ENCODE results near the gene KIN.
"Not testable (repeated sequence)": the region's sequence is repeated elsewhere in the genome, so short reads cannot be mapped to it uniquely, and the experiment has no call there.

The KIN gene

DNA sequence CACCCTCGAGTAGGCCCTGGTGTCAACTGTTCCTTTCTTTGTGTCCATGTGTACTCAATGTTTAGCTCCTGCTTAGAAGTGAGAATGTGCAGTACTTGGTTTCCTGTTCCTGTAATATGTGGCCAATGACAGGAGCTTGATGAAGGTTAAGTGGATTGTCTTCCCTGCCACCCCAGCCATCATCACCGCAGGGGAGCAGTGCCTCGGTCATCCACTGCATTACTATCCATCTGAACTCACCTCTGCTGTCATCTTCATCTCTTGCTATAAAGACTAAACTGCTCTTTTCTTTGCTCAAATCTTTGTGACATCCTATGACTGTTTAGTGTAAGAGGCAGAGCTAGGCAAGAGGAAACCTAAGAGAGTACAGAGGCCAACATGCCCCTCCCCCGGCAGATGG is 69.1 kb downstream of the KIN start:
- DNase-seq = no peak

DNA sequence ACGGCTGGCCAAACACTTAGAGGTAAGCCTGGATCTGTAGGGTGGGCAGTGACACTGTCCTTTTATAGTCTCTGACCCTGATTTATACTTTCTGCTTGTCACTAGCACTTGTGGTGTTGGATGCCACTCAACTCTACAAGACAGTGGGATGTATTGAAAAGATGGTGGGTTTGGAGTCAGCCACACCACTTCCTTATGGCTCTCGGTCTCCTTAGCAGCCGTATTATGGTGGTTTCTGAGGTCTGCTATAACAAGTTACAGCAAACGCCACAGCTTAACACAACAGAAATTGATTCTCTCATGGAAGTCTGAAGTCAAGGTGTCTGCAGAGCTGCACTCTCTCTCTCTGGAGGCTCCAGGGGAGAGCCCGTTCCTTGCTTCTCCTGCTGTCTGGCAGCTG is 70.0 kb downstream of the KIN start:
- no peak for DNase-seq

- no peak for DNase-seq
Measured at GRCh38 chr10:7715515-7715914, 72.3 kb downstream of the KIN start.

GRCh38 chr10:7711075-7711474 is 76.7 kb downstream of the KIN start:
- not testable (repeated sequence) for DNase-seq

GRCh38 chr10:7710446-7710845 is 77.3 kb downstream of the KIN start:
- no peak for DNase-seq

DNA sequence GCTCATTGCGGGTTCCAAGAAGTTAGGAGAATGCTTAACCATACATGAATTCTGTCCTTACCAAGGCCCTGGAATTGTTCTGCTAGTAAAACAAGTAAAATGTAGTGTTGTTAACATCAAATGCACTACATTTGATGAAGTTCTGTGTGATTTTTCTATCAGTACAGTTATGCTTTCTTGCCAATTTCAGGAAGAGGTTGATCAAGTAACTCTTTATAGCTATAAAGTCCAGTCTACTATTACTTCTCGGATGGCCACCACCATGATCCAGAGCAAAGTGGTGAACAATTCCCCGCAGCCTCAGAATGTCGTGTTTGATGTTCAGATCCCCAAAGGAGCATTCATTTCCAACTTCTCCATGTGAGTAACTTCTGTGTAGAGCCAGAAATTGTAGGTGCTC is 79.0 kb downstream of the KIN start:
- no peak for DNase-seq

DNA sequence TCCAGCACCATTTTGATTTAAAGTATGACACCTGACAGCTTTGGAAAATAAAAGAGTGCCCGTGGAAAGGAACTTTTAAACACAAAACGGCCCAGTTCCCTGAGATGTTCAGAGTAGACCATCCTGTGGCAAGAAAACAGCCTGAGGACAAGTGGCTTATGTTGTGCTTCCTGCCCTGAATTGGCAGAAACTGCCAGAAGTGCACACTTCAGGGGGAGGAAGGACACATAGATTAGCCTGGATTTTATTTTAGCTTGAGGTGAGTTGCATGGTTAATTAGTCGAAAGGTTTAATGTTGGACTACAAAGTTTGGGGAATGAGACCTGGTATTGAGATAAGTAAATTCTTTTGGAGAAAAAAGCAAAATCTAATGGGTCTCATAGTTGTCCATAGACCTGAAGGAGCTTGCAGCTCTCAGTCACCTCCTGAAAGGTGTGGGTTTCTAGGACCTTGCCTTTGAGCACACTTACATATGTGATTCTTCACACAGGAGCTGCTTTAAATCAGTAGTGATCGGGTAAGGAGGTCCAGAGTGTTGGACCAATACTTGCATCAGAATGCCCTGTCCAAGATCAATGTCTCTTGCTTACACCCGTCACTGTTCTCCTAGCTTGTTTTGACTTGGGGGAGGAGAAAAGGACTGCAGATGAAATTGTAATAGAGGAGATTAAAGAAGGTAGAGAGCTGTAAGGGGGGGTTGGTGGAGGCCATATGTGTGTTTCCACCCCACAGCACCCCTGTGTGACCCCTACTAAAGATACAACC is 79.8 kb downstream of the KIN start:
- no peak for DNase-seq

DNA sequence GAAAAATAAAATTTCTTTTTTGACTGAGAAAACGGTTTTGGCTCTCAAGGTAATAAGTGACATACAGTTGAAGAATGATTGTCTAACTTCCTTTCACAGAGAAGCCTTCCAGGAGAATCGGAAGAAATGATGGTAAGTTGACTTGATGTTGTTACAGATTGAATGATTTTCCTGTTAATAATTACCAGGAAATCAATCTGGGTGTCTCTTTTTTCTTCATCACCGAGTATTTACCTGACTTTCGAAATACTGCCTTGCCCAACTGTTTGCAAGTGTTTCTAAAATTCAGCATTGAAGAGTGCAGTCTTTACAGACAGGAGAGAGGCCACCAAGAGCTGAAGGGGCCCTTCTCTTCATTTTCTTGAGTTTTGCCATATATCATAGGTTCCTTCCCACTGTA is 80.7 kb downstream of the KIN start:
- DNase-seq = no peak

DNA sequence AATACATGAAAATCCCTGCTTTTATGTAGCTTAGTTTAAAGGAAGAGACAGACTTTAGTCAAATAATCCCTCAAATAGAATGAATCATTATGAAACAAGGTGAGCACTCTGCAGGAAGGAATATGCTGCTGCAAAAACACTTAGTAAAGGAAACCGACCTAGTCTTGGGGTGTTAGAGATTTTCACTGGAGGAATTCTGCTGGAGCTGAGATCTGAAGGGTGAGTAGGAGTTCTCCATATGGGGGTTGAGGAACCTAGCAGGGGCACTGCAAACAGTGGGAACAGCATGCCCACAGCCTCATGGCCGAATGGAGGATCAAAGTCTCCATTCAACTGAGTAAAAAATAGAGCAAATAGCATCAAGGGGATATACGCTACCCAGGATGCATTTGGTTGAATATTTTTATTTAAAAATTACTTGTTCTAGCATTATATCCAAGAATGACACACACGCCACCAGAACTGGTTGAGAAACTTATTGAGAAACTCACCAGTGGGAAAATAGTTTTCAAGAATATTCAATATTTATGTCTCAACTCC is 81.2 kb downstream of the KIN start:
- no peak for DNase-seq

DNA sequence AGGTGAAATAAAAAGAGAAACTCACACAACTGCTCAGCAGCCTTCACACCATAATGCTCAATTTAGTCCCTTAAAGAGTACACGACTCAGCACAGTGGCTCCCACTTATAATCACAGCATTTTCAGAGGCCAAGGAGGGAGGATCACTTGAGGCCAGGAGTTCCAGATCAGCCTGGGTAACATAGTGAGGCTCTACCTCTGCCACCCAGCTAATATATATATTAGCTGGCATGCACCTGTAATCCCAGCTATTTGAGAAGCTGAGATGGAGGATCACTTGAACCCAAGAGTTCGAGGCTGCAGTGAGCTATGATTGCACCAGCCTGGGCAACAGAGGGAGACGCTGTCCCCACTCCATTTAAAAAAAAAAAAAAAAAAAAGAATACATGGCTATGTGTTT is 82.5 kb downstream of the KIN start:
- DNase-seq = no peak

DNA sequence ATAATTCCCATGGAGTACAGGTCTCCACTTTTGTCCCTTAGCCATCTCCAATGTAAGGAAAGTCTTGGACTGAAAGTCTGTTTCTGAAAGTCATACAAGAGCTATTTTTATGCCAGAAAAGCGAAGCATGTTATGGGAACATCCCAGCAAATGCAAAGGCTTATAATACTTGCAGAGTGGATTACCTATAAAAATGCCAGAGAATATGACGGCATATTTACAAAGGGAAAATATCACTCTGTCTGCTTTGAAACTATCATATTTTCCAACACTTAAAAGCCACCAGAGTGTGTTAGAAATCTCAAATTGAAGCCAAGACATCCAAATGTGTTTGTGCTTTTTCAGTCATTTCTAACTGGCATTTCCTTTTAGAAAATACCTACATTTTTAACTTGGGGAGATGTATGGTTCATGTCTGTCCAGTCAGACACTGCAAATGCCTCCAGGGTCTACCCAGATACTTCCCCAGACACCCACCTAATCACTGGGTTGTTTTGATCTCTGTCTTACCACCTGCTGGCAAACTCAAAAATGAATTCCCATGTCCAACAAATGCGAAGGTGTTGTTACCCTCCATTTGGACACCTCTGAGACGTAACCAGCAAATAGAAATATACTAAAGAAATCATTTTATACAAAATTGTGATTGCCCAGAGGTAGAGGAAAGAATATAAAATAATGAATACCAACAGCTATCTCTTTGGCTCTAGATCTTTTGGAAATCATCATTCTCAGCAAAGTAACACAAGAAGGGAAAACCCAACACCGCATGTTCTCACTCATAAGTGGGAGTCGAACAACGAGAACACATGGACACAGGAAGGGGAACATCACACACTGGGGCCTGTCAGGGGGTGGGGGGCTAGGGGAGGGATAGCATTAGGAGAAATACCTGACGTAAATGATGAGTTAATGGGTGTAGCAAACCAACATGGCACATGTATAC is 83.4 kb downstream of the KIN start:
- no peak for DNase-seq

DNA sequence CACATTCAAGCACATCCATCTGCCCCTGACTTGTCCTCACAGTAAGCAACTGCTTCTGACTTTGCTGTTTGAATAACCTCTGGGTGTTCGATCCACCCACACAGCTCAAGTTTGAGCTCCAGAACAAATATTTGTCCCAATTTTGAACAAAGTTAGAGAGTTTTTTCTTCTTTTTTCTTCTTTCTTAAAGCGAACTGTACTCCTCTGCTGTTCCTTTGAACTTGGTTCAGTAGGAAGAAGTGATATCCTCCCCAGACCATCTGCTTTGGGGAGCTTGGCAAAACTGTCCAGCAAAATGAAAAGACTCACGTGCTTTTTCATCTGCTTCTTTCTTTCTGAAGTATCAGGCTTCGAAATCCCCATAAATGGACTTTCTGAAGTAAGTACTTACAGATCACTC is 84.7 kb downstream of the KIN start, which contains the start of gene ITIH2:
Gene ITIH2 (plus strand): TSS at position 177 of the 400 bp plus-strand sequence. CDS start 119 bp downstream, at position 296.
- DNase-seq = no peak

DNA sequence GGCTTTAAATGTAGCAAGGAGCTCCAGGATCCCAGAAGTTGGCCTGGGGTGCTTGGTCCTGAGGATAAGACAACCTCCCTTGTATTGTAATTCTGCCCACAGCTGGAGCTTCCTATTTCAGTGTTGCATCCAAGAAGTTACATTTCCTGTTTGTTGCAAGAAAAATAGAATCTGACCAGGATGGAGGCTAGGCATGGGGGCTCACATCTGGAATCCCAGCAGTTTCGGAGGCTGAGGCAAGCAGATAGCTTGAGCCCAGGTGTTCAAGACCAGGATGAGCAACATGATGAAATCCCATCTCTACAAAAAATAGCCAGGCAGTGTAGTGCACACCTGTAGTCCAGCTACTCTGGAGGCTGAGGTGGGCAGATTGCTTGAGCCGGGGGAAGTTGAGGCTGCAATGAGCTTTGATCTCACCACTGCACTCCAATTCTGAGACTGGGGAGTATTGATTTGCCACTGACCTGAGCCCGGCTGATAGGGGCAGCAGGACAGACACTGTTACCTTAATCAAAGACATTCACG is 85.4 kb downstream of the KIN start:
- DNase-seq = no peak

DNA sequence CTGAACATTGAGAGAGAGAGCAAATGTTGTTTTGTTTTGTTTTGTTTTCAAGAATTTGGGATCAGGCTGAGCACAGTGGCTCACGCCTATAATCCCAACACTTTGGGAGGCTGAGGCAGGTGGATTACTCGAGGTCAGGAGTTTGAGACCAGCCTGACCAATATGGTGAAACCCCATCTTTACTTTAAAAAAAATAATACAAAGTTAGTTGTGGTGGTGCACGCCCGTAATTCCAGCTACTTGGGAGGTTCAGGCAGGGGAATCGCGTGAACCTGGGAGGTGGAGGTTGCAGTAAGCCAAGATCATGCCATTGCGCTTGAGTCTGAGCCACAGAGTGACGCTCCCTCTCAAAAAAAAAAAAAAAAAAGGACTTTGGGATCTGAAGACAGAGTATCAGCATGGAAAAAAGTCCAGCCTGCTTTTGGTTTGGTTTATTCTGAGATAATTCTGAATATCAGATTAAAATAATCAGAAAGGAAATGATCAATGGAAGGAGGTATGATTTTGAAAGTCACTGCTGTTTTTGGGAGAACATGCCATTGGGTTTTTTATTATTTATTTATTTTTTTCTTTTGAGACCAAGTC is 86.5 kb downstream of the KIN start:
- DNase-seq = no peak

Measured in NCI-H1417 treated with DMSO at 0.1 percent for 48 hours (cell line).